ENCODE data around the gene CDH23. TPM values are rescaled to one million over a fixed set of nuclear protein-coding genes. Genes with fewer than 3 reads are reported as not detected.
"Not testable (repeated sequence)": the region's sequence is repeated elsewhere in the genome, so short reads cannot be mapped to it uniquely, and the experiment has no call there.

The CDH23 gene
- total RNA-seq, 1 experiment from 2014 or later = 0.14 TPM

- no peak for DNase-seq (ENCODE audit: low spot score)
Observed at GRCh38 chr10:71850021-71850742, 453.5 kb downstream of the CDH23 start.

- peak; percentile 96 for DNase-seq (ENCODE audit: low spot score)
Observed at GRCh38 chr10:71850743-71851464, 454.2 kb downstream of the CDH23 start, which contains the start of gene PSAP. TSS of gene PSAP (minus strand) at chr10:71851251. CDS start at chr10:71851221, 30 bp downstream.

GRCh38 chr10:71851465-71852095 is 454.9 kb downstream of the CDH23 start:
- DNase-seq (ENCODE audit: low spot score) = not testable (repeated sequence)

GRCh38 chr10:71852355-71852937 is 455.7 kb downstream of the CDH23 start:
- DNase-seq (ENCODE audit: low spot score) = no peak

GRCh38 chr10:71854031-71854430 is 457.3 kb downstream of the CDH23 start:
- no peak for DNase-seq (ENCODE audit: low spot score)

- no peak for DNase-seq (ENCODE audit: low spot score)
Observed at GRCh38 chr10:71856619-71857018, 459.9 kb downstream of the CDH23 start.

- no peak for DNase-seq (ENCODE audit: low spot score)
Observed at GRCh38 chr10:71857934-71858890, 461.5 kb downstream of the CDH23 start.

GRCh38 chr10:71860243-71861029 is 463.7 kb downstream of the CDH23 start:
- DNase-seq (ENCODE audit: low spot score) = peak; percentile 99

GRCh38 chr10:71863203-71863602 is 466.5 kb downstream of the CDH23 start:
- DNase-seq (ENCODE audit: low spot score) = no peak

- DNase-seq (ENCODE audit: low spot score) = peak; percentile 81
Observed at GRCh38 chr10:71864911-71865361, 468.2 kb downstream of the CDH23 start.

Other genes starting within 250 kb of the CDH23 start
- gene UNC5B, start 184.3 kb upstream of the CDH23 start, total RNA-seq (2014; rRNA removed; shearing (Covaris generic)) = 2.3 and 4.6 TPM in 2 replicates
- gene SLC29A3, start 77.7 kb upstream of the CDH23 start, total RNA-seq (2014; rRNA removed; shearing (Covaris generic)) = 0.72 and 1.9 TPM in 2 replicates

Measured in A172 (cell line).